ENCODE measurements around the gene OAT. TPM values are rescaled to one million over a fixed set of nuclear protein-coding genes. Genes with fewer than 3 reads are reported as not detected.

The OAT gene
- polyA plus RNA-seq, 1 experiment = 112 TPM

DNA sequence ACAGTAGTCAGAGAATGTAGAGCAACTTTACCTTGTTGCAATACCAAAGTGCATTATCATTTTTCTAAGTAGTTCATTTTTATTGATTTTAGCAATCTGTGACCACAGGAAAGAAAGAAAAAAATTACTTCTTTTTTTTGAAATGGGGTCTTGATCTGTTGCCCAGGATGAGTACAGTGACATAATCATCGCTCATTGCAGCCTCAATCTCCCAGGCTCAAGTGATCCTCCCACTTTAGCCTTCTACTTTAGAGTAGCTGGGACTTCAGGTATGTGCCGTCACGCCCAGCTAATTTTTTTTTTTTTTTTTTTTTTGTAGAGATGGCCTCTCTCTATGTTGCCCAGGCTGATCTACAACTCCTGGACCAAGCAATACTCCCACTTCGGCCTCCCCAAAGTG, 11.4 kb upstream of the OAT start:
- ChIA-PET CTCF (no interaction called here), POLR2A (no interaction called here)
- H3K36me3 ChIP-seq (ENCODE audit: control insufficient read depth, insufficient read depth, low read length) = no peaks in the 10 kb centered on the region
- H3K4me3 ChIP-seq (ENCODE audit: low read depth, low read length) = no peak overlapping the region
- H3K27me3 ChIP-seq (ENCODE audit: control insufficient read depth, insufficient read depth, low read length) = peaks cover 4% of the 10 kb centered on the region
- no peak for DNase-seq (ENCODE audit: low read depth)
- TF ChIP-seq, protein P1, sequence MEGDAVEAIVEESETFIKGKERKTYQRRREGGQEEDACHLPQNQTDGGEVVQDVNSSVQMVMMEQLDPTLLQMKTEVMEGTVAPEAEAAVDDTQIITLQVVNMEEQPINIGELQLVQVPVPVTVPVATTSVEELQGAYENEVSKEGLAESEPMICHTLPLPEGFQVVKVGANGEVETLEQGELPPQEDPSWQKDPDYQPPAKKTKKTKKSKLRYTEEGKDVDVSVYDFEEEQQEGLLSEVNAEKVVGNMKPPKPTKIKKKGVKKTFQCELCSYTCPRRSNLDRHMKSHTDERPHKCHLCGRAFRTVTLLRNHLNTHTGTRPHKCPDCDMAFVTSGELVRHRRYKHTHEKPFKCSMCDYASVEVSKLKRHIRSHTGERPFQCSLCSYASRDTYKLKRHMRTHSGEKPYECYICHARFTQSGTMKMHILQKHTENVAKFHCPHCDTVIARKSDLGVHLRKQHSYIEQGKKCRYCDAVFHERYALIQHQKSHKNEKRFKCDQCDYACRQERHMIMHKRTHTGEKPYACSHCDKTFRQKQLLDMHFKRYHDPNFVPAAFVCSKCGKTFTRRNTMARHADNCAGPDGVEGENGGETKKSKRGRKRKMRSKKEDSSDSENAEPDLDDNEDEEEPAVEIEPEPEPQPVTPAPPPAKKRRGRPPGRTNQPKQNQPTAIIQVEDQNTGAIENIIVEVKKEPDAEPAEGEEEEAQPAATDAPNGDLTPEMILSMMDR (IDR thresholded peaks at IDR 0.05; ENCODE audit: insufficient read depth, low read depth, low read length) = no peak

DNA sequence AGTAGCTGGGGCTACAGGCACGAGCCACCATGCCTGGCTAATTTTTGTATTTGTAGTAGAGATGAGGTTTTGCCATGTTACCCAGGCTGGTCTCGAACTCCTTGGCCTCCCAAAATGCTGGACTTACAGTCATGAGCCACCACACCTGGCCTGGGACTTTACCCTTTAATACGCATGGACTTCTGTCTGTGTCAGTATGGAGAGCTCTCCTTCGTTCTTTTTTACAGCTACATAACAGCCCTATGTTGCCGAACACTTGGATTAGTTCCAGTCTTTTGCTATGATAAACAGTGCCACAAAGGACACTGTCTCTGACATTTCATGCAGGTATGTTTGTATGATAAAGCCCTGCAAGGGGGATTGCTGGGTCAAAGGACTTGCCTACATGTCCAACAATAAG, 10.9 kb upstream of the OAT start:
- ChIA-PET CTCF (no interaction called here), POLR2A (no interaction called here)
- Histone ChIP-seq H3K27me3 (ENCODE audit: control insufficient read depth, insufficient read depth, low read length) (peaks cover 4% of the 10 kb centered on the region), H3K4me3 (ENCODE audit: low read depth, low read length) (no peak overlapping the region), H3K36me3 (ENCODE audit: control insufficient read depth, insufficient read depth, low read length) (no peaks in the 10 kb centered on the region)
- DNase-seq (ENCODE audit: low read depth) = no peak
- TF ChIP-seq, protein P1 (IDR thresholded peaks at IDR 0.05; ENCODE audit: insufficient read depth, low read depth, low read length) = no peak

DNA sequence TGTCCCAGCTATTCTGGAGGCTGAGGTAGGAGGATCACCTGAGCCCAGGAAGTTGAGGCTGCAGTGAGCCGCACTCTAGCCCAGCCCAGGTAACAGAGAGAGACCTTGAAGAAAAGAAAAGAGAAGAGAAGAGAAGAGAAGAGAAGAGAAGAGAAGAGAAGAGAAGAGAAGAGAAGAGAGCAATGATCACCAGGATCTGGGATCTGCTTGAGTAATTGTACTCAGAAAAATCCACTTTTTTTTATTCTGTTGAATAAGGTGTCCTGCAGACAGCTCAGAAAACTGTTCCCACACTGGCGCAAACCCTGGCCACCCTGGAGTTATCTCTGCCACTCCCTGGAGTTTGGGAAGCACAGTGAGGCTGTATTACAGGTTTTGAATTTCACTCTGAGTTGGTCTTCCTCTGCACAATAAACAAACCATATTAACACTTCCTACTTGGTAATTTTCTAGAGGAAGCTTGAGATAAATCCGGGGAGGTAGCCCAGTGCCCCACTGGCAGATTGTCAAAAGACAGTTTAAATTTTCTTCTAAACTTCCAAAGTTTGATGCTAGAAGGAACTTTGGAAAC, 9.6 kb upstream of the OAT start:
- Histone ChIP-seq H3K36me3 (ENCODE audit: control insufficient read depth, insufficient read depth, low read length) (no peaks in the 10 kb centered on the region), H3K4me3 (ENCODE audit: low read depth, low read length) (no peak overlapping the region), H3K27me3 (ENCODE audit: control insufficient read depth, insufficient read depth, low read length) (peaks cover 5% of the 10 kb centered on the region)
- no peak for DNase-seq (ENCODE audit: low read depth)
- ChIA-PET POLR2A (no interaction called here), CTCF (interaction anchor here (1.0 kb wide), 1 partner anchor 12 kb away, joined by 3 read pairs; no protein-coding TSS in a partner anchor)
- TF ChIP-seq, protein P1 (IDR thresholded peaks at IDR 0.05; ENCODE audit: insufficient read depth, low read depth, low read length) = no peak

GRCh38 chr10:124425227-124425962, 6.7 kb upstream of the OAT start:
- no peaks in the 10 kb centered on the region for H3K36me3 ChIP-seq (ENCODE audit: control insufficient read depth, insufficient read depth, low read length)
- ChIA-PET CTCF (no interaction called here), POLR2A (no interaction called here)
- DNase-seq (ENCODE audit: low read depth) = no peak
- H3K4me3 ChIP-seq (ENCODE audit: low read depth, low read length) = no peak overlapping the region
- peaks cover 10% of the 10 kb centered on the region for H3K27me3 ChIP-seq (ENCODE audit: control insufficient read depth, insufficient read depth, low read length)
- TF ChIP-seq, protein P1 (IDR thresholded peaks at IDR 0.05; ENCODE audit: insufficient read depth, low read depth, low read length) = no peak

GRCh38 chr10:124423813-124424212, 5.1 kb upstream of the OAT start:
- ChIA-PET CTCF (interaction anchor here (0.8 to 1.1 kb wide), 2 partner anchors 107 to 429 kb away, joined by 3 read pairs; no protein-coding TSS in a partner anchor), POLR2A (no interaction called here)
- Histone ChIP-seq H3K27me3 (ENCODE audit: control insufficient read depth, insufficient read depth, low read length) (peaks cover 8% of the 10 kb centered on the region), H3K36me3 (ENCODE audit: control insufficient read depth, insufficient read depth, low read length) (no peaks in the 10 kb centered on the region), H3K4me3 (ENCODE audit: low read depth, low read length) (no peak overlapping the region)
- DNase-seq (ENCODE audit: low read depth) = no peak
- TF ChIP-seq, protein P1 (IDR thresholded peaks at IDR 0.05; ENCODE audit: insufficient read depth, low read depth, low read length) = no peak
